Stimulated activated CD4-positive, alpha-beta T cell treated with anti-CD3 and anti-CD28 coated beads, Interleukin-1b, Interleukin-23, amount 100 ng/mL, for 1 hour (primary cell): ENCODE measurements around the gene MARCHF3.
"Not testable (repeated sequence)": the region's sequence is repeated elsewhere in the genome, so short reads cannot be mapped to it uniquely, and the experiment has no call there.

Experiments used
- DNase-seq, 2 donors: peaks; one replicate each; pipeline ENCODE4 v3.0.0-alpha.2; 2020; ENCODE audit warnings: low read depth in 2 of 2

MARCHF3 gene

DNA sequence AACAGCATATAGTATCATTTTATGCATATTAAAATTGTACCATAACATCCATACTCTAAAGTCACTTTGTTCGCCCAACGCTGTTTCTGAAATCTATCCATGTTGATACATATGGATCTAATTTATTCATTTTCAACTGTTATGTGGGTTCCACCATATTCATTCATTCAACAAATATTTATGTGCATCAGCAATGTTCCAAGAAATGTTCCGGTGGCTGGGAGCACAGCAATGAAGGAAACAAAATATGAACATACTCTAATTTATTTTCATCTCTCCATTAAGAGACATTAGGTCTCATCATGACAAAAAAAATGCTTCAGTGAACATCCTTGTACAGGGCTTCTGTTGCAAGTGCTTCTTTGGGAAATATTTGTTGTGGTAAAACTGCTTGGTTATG, 75.4 kb downstream of the MARCHF3 start:
- DNase-seq: no peak

DNA sequence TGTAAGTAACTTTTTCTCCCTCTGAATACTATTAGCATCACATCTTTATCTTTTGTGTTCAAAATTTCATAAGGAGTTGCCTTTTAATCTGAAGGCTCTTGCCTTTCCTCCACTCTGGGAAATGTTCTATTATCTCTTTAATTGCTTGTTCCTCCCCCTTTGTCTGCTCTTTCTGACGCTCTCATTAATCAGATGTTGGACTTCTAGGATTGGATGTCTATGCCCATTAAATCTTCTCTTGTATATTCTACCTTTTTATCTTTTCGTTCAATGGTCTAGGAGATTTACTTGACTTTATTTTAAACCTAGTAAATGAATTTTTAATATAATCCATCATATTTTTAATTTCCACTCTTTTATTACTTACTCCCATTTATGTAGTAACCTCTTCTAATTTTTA, 76.7 kb downstream of the MARCHF3 start:
- no peak for DNase-seq

DNA sequence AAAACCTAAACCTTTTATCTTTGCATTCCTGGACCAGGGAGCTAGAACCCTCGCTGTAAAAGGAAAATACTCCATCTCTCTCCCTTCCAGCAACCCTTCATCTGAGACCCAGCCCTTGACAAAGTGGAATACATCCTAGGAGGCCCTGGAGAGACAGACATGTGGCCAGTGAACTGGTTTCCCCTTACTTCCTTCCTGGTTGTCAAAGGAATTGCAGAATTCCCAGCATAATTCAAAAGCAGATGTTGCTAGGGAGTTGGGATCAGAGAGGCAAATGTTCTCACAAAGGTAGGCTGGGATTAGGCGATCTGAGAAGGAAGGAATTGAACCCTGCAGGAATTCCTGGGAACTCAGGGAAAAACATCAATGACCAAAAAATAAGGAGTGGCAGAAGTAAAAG, 80.9 kb downstream of the MARCHF3 start:
- no peak for DNase-seq

DNA sequence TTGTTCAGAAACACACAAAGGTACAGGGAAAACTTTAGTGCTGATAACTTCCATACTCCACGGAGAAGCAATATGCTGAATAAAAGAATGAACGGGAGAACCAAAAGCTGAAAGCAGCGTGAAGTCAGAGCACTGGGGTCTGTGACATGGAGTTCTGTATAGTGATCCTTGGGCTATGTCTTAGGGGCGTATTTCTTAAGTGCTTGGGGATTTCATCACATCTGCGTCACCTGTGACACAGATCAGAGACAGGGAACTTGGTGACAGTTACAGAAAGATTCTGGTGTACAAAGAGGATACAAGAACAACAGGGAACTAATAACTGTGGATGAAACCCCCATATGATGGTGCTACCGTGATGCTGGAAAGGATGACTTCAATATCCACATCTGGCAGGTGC, 81.9 kb downstream of the MARCHF3 start:
- DNase-seq: no peak

DNA sequence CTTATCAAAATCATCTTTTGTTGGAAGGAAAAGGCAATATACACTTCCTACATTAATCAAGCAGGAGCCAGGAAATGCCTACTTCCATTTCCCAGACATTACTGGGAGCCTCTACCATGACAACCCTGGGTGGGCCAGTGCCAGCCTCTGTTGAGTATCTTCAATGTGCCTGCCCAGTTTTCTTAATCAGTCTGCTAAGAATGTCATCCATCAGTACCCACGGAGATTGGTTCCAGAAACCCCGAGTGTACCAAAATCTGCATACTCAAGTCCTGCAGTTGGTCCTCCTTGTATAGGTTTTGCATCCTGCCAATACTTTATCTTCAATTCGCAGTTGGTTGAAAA, 82.4 kb downstream of the MARCHF3 start:
- DNase-seq: no peak

DNA sequence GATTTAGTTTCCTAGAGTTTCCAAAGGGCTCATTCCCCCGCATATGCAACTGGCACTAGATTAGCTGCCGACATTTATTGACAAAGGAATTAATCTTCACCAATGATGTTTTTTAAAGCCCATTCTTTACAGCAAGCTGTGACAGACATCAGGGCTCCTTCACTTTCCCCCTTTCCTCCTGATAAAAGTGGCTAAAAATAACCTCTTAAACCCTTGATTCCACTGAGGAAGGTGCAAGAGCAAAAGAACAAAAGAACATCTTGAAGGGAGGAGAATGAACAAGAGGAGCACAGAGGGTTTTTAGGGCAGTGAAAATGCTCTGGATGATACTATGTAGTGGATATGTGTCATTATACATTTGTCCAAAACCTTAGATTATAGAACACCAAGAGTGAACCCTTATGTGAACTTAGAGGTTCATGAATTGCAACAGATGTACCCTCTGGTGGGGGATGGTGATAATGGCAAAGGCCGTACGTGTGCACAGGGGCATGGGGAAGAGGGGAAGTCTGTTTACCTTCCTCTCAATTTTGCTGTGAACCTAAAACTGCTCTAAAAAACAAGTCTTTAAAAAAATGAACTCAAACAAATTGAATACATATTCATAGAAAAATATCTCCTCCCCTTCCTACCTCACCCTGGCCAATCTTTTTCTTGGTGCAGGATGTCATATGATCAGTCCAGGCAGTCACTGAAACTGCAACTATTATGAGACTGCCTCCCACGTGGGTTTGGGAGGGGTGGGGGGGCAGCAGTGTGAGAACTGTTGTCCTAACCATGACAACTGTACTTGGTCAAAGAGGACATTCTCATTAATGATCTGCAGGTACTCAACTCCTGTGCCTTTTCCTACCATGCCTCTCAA, 83.0 kb downstream of the MARCHF3 start:
- no peak for DNase-seq

DNA sequence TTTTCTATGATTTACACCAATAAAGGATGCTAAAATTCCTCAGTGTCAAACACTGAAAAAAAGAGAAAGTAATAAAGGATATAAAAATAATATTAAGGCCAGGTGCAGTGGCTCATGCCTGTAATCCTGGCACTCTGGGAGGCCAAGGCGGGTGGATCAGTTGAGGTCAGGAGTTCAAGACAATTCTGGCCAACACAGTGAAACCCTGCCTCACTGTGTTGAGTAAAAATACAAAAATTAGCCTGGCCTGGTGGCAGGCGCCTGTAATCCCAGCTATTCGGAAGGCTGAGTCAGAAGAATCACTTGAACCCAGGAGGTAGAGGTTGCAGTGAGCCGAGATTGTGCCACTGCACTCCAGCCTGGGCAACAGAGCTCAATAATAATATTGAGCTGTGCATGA, 87.5 kb downstream of the MARCHF3 start:
- DNase-seq: not testable (repeated sequence)

DNA sequence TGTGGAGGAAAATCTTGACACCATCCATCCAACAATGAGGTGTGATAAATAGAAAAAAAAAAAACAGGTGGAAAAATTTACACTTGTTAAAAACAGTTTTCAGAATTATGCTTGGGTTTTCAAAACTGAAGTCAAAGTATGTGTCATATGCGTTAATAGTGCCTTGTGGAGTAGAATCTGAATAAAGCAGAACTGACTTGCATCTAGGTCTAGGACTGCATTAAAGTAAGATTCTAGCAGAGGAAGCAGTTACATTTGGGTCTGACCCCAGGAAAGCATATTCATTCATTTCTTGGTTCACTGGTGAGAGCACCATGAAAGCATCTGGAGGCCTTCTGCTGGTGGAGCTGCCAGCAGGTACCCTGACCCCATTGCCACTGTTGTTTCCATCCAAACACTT, 89.0 kb downstream of the MARCHF3 start:
- DNase-seq: no peak

DNA sequence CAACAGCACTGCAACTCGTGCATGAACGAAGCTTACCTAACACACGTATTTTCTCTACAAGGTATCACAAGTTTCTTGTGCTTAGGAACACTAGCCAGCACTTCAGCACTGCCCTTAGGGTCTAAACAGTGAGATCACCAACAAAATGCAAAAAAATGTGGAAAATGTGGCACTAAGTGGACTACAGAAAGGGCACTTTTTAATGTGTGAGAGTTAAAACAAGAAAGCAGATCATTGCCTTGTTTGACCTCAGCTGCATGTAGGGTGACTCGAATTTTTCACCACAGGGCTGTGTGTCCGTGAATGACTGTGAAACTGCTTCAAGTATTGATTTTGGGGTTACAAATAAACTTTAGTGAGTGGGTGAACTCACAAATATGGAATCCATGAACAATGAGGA, 90.5 kb downstream of the MARCHF3 start:
- DNase-seq: no peak

DNA sequence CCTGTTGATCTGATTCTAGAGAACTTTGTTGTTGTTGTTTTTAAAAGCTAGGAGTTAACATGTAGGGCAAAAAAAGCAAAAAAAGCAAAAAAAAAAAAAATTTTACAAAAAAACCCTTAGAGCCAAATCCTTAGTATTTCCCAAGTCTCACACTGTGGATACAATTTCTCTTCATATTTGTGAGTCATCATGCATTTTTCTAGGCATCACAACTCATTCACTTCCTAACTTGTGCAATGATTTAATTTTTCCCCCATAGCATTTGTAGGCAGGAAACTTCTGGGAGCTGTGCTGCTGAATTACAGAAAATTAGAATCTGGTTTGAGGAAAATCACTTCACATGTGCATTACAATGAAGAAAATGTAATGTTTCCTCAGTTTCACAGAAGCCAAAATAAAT, 91.9 kb downstream of the MARCHF3 start:
- no peak for DNase-seq

DNA sequence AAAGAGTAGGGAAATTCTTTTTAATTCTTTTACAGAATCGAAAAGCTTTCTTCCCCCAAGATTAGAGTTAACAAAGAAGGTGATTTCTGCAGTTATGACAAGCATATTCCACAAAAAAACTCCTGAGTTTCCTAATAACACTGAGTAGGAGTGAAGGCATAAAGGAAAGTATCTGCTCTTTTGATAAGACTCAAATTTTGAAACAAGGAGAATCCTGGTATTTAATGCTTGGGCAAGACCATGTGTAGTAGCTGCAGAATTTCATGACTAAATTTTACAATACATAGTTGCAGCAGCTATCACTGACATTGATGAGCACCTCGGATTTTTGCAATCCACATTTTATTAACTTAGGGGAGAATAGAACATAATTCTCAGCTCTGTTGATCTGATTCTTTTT, 92.6 kb downstream of the MARCHF3 start:
- DNase-seq: no peak

DNA sequence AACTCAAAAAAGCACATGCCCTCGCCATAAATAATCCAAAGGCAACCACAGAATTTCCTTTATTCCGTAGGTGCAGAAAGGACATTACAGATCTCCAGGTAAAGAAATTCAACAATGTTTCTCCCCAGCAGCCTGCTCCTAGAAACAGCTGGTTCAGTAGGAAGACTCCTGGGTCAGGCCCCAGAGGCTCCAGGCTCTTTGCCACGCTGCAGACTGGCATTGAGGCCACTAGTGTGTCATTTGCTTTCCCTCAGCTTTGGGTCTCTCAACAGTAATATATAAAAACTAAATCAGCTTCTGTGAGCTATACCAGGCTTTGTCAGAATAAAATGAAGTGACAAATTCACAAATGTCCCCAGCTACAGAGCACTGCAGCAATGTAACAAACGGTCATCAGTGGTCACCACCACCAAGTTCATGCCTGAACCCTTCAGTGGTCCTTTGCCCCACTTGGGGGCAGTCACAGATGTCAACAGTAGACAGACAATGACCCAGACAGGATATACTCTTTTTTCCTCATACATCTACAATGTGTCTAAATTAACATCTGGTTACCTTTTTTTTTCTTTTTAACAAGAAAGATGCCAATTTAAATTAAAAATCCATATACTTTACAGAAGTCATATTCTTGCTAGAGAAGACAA, 93.5 kb downstream of the MARCHF3 start:
- no peak for DNase-seq

DNA sequence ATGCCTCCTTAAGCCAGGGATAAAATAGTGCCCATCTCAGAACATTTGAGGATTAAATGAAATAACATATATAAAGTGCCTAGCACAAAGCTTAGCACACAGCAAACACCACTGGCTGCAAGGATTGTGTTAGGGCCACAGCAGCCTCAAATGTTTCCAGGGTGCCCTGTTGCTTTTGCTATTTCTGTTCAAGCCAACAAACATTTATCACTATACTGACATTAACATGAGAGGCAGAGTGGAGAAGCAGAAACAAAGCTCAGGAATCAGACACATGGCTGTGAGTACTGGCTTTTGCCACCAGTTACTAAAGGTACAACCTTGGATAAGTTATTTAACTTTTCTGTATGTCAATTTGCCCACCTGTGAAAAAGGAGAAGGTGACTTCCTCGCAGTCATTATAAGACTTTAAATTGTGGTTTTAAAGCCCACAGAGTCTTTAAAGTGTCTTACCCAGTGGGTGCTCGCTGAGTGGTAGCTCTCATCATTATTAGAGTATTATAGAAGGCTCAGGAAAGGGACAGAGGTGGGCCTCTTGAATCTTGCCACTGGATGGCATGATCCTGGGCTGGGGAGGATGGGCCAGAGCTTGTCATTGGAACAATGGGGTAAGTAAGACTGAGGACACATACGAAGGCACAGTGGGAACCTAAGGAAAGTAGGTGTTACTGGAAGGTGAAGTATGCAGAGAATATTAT, 98.2 kb downstream of the MARCHF3 start:
- DNase-seq: no peak

DNA sequence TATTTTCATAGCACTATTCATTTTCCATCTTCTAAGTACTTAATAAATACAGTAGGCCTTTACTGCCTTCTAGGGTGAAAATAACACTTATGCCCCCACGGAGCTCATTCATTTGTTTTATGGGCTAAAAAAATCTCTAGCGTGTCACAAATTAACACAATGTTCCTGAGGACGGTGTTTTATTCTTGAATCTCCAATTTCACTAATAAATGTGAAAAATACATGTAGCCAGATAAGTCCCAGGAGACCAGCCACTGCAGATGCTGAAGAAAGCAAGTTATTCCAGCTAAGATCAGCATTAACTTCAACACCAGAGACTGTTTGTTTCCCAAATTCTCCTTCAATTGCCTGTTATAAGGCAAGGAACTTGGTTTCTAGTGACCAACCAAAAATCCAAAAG, 102.3 kb downstream of the MARCHF3 start:
- no peak for DNase-seq

DNA sequence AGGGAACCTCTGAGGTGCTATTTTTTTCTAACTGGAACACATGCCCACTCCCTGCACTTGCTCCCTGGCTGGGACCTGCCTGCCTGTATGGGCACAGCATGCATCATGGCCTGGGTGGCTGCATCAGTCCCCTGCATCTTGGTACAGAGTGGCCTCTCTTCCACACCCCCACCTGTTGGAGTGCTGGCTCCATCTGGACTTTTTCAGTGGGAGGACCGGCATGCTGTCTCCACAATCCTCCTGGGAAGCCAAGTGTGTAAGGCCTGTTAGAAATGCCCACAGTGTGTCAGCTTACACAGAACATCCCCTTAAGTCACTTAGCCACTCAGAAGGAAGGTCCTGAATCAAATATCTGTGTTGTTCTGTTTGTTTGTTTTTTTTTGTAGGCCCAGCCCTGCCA, 102.9 kb downstream of the MARCHF3 start:
- no peak for DNase-seq

DNA sequence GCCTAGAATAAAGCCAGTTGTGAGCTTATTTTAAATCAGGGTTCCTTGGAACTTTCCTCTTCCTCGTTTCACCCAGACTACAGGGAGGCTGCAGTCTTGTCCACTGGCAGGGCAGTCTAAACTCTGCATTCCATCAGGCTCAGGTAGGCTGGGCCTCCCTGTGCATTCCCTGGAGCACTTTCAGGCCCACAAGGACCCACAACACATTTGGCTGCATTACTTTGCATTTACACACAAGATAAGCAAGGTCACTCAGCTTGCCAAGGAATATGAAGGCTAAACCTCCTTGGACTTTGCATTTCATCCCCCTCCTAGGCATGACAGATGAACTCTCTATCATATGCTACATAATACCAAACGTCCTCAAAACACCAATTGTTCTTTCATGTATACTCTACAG, 104.2 kb downstream of the MARCHF3 start:
- DNase-seq: no peak

DNA sequence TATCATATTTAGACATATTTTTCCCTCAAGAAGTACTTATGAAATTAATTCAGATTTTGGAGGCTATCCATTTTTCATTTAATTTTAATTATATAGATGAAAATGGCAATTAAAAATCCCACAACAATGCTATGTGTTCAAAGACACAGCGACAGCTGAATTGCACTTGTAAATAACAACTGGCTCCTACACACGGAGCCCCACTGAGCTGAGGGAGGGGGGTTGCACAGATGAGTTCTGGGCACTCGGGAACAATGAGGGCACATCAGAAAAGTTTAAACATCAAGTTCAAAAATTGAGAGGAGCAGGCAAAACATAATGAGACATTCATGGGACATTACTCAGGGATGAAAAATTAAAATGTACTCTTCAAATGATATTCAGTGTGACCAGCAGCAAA, 104.9 kb downstream of the MARCHF3 start:
- DNase-seq: no peak

DNA sequence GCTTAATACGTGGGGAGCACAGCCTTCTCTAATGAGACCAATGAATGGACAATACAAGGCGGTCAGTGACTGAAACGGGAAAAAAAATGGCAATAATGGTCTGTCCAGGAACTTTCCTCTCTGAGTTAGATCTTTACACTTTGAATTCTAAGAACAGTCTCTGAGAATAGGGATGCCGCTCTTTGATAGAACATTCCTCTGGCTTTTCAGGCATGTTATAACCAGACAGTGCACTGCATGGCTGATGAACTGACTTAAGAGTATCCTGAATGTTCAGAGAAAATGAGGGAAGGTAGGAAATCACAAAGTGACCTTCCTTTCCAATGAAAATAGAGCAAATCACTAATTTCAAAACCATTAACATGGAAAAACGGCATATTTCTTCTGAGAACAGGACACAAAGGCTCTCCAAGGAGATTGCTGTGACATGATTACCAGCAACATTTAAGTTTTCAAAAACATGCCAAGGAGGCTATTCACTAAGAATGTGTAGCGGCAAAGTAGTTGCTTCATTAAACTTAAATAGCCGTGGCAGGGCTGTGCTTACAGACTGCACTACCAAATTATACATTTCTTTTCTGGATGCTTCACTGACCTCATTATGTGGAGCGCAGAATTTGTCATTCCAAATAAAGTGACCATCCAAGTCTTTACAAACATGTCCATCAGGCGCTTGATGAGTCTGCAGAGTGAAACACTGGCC, 105.9 kb downstream of the MARCHF3 start:
- no peak for DNase-seq

DNA sequence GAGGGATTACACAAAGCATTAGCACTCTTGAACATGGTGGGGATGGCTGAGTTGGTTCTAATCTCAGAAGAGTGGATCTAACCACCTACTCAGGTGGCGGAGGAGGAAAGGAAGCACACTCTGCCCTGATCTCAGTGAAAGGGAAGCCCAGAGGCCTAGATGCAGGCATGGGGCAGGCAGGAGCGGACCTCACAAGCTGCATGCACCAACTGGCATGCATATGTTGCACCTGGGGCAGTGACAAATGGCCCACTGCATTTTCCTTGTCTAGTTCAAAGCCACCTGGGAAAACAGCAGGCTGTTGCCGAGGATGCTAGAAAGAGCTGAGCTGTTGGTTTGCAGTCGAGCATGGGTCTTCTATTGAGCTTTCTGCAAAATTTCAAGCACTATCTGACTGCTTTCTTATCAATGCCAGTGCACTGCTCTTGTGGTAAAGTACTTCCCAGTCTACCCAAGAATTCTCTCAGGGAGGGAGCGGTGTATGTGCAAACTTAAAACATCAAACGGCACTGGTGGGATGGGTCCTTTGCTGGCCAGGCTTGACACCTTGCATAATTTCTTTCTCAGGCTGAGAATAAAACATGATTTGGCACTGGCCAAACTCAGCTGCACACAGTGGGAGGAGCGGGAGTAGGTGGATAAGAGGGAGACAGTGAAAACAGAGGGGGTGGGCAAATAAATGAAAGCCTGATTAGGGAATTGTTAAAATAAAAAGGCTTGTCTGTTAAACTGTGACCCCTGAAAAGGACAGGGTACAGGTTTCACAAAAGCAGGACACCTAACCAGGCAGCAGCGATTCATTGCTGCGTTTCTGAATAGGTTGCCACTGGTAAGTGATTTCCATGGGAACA, 108.9 kb downstream of the MARCHF3 start:
- DNase-seq: no peak

DNA sequence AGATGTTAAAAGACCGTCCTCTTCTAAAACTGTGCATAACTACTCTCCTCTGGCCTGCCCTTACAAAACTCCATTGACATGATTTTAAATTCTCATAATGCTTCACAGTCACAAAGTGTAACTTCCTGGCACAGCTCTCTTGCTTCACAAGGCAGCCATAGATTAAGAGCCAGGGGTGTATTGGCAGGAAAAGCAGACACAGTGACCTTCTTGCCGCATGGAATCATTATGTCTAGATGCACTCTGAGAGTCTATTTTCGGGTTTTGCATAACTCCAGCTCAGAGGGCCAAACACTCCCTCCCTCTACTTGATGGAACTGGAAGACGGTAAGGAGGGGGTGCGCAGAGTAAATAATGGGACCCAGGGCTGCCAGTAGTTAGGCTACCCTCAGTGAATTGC, 110.1 kb downstream of the MARCHF3 start:
- no peak for DNase-seq

DNA sequence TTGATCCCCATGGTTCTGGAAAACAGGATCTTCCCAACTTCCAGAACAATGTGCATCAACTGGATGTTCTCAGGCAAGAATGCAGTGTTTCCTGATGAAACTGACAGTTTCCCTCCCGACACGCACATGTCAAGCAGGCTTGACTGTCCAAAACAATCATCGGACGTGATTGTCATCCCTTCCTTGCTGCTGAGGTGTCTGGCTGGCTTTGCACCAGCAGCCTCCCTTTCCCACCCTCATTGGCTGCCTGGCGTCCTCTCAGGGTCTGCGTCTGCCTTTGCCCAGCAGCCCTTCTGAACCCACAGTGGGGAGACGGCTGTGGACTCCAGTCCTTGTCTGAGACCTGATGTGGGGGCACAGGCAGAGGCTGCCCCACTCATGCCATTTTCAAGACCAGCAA, 110.8 kb downstream of the MARCHF3 start:
- no peak for DNase-seq

DNA sequence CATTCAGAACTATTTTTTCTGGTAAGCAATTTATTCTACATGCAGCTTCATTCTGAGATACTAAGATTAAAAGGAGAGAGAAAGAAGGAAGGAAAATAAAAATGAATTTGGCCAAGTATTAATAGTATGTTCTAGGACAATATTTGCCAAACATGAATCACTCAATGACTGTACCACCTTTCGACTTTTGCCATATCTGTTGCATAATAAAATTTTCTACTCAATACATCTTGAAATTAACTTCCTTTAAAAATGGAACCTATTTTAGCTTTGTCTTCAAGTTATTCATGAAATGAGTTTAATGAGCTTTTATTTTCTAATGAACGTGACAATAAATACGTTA, 111.8 kb downstream of the MARCHF3 start:
- no peak for DNase-seq
